ENCODE data around the gene RMI1. TPM values are rescaled to one million over a fixed set of nuclear protein-coding genes. Genes with fewer than 3 reads are reported as not detected.

RMI1 gene
- total and polyA plus RNA-seq, 2 of the 8 experiments (the other 6 are each of a cell fraction or from before 2014, with no cell fraction given): 3.0 to 34.1 TPM

DNA sequence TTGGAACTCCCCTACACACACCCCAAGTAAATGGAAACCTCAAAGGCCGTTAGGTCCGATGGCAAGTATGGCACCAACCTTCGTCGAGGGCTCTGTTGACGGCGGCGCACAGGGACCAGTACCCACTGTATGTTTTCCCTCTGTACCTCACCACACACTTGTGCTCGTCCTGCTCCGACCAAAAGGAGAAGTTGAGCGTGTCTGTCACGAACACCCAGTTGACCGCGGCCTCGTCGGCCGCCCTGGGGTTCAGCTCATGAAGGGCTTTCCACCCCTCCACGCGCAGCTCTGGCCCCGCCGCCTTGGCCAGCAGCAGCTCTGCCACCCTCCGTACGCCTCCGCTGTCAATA is 24.5 kb upstream of the RMI1 start:
- Histone ChIP-seq H3K36me3 (ENCODE audit: control insufficient read depth in 2 of 4, insufficient read depth in 4 of 4, low read length in 3 of 4) (no peaks in the 10 kb centered on the region), H3K4ac (replicated peaks; ENCODE audit: insufficient read length, low read depth, low read length) (no peak overlapping the region), H3K18ac (ENCODE audit: extremely low read depth, low read length) (peak overlapping the region; percentile 48; the same call in 1 of the 2 replicates), H3K23ac (ENCODE audit: insufficient read length) (no peak overlapping the region), H4K5ac (ENCODE audit: insufficient read length, low read depth, low read length) (no peak overlapping the region), H3K14ac (ENCODE audit: insufficient read length) (no peak overlapping the region), H3K79me1 (ENCODE audit: low read depth, low read length) (no peaks in the 10 kb centered on the region), H3K9ac (replicated peaks in 1 of 4; ENCODE audit: extremely low read depth in 1 of 4, low read depth in 3 of 4, low read length in 3 of 4) (peak overlapping the region in 1 of 4 experiments; percentile 24; a peak in 2 of 7 replicates), H2AK5ac (ENCODE audit: low read depth, low read length) (no peak overlapping the region), H4K20me1 (replicated peaks in 1 of 2; ENCODE audit: control insufficient read depth in 1 of 2, insufficient read depth in 2 of 2, low read length in 2 of 2) (no peaks in the 10 kb centered on the region), H2BK20ac (ENCODE audit: low read length) (no peak overlapping the region), H3K27ac (ENCODE audit: low read depth, low read length) (no peak overlapping the region), H2AFZ (ENCODE audit: low read length) (no peak overlapping the region), H3K79me2 (ENCODE audit: control insufficient read depth in 1 of 2, insufficient read depth in 2 of 2, low read length in 2 of 2) (no peaks in the 10 kb centered on the region), H3K4me1 (replicated peaks in 1 of 4; ENCODE audit: control insufficient read depth in 3 of 4, insufficient read depth in 4 of 4, low read length in 3 of 4) (no peaks in the 10 kb centered on the region), H3K27me3 (replicated peaks in 1 of 4; ENCODE audit: control insufficient read depth in 3 of 4, extremely low read depth in 1 of 4, insufficient read depth in 3 of 4, low read length in 3 of 4) (no peaks in the 10 kb centered on the region), H2BK5ac (ENCODE audit: low read depth, low read length) (no peak overlapping the region), H3K9me3 (ENCODE audit: insufficient read depth in 2 of 2, low read depth in 1 of 2, low read length in 1 of 2) (no peaks in the 10 kb centered on the region), H3K4me3 (ENCODE audit: extremely low read depth in 1 of 4, insufficient read depth in 2 of 4, low read depth in 3 of 4, low read length in 4 of 4) (peak overlapping the region in 3 of 4 experiments; percentile 23 to 50 (median 24); a peak in 5 of 8 replicates), H4K91ac (replicated peaks; ENCODE audit: insufficient read length, low read length) (no peak overlapping the region), H2BK12ac (ENCODE audit: low read depth, low read length) (no peak overlapping the region), H3K4me2 (ENCODE audit: insufficient read depth in 1 of 2, low read depth in 2 of 2, low read length in 2 of 2) (peak overlapping the region; percentile 25 to 31), H3K56ac (replicated peaks; ENCODE audit: insufficient read length, low read depth, low read length) (no peak overlapping the region), H2BK15ac (ENCODE audit: low read length) (no peak overlapping the region), H3K23me2 (ENCODE audit: low read depth, low read length) (no peaks in the 10 kb centered on the region), H4K8ac (ENCODE audit: extremely low read depth, insufficient read depth, low read length) (0 out of 2 replicates have a peak overlapping the region, but pooled peaks have one; percentile 26), H2BK120ac (replicated peaks; ENCODE audit: low read depth, low read length) (no peak overlapping the region)
- POLR2A ChIA-PET (ENCODE audit: partially characterized antibody): interaction anchor here (0.9 to 9.2 kb wide), 5 partner anchors 9 to 309 kb away, joined by 3 to 102 read pairs (median 12); partner anchors contain the start of genes HNRNPK and RMI1
- CTCF ChIA-PET (ENCODE audit: partially characterized antibody): interaction anchor here (1.0 kb wide), 1 partner anchor 338 kb away, joined by 4 read pairs; no protein-coding TSS in a partner anchor
- no peak for DNase-seq (ENCODE audit: low read depth in 1 of 2, low spot score in 2 of 2)
- WGBS, 2 experiments (ENCODE audit: extremely low coverage in 1 of 2, insufficient coverage in 1 of 2, insufficient read length in 1 of 2, insufficient replicate concordance in 2 of 2, low coverage in 1 of 2, low lambda C conversion rate in 2 of 2, missing lambda C conversion rate in 1 of 2): 93% methylated on average over 20 of the region's 23 CpGs; no CpG with 5 or more reads in 1 of the 2 experiments
- no peak for FAIRE-seq
- TF ChIP-seq, protein P1, sequence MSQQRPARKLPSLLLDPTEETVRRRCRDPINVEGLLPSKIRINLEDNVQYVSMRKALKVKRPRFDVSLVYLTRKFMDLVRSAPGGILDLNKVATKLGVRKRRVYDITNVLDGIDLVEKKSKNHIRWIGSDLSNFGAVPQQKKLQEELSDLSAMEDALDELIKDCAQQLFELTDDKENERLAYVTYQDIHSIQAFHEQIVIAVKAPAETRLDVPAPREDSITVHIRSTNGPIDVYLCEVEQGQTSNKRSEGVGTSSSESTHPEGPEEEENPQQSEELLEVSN (IDR thresholded peaks at IDR 0.05): no peak
- TF ChIP-seq RFX5 (IDR thresholded peaks at IDR 0.05; ENCODE audit: borderline replicate concordance, low read depth, low read length) (no peak), TBP (IDR thresholded peaks at IDR 0.05; ENCODE audit: low read depth, low read length) (no peak), BCL11A (IDR thresholded peaks at IDR 0.05; ENCODE audit: low read depth in 2 of 2, low read length in 2 of 2) (no peak)
